ENCODE data around the gene ZXDC. TPM values are rescaled to one million over a fixed set of nuclear protein-coding genes. Genes with fewer than 3 reads are reported as not detected.

Gene ZXDC
- total RNA-seq, 1 experiment from 2014 or later, result 28.3 TPM

DNA sequence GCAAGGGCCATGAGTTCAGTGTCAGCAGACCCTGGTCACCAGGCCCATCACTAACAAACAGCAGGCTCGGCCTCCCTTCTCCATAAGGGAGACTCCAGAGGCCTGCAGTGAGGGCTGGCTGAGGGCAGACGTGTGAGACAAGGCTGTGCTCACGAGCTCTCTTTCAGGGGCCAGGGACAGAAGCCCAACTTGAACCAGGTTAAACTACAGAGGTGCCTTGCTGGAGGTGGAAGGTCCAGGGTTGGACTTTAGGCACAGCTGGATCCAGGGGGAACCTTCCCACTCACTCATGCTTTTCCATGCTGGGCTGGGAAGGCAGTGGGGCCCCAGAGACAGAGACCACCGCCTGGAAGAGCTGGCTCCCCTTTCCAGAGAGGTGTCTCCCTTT lies 62.0 kb downstream of the ZXDC start:
- Histone ChIP-seq H3K79me1 (ENCODE audit: insufficient read depth, low read depth, low read length, poor library complexity, severe bottlenecking) (no peaks in the 10 kb centered on the region), H4K91ac (ENCODE audit: insufficient read length, low read depth, low read length) (no peak overlapping the region), H2BK15ac (ENCODE audit: low read depth, low read length) (no peak overlapping the region), H3K9me3 (ENCODE audit: control insufficient read depth, low read depth, low read length) (no peaks in the 10 kb centered on the region), H4K5ac (ENCODE audit: insufficient read length, low read depth, low read length) (no peak overlapping the region), H3K56ac (ENCODE audit: insufficient read length, low read depth, low read length) (no peak overlapping the region), H3K18ac (ENCODE audit: insufficient read length, low read depth, low read length) (no peak overlapping the region), H3T11ph (ENCODE audit: low read length) (no peak overlapping the region), H2BK20ac (ENCODE audit: low read depth, low read length, poor library complexity, severe bottlenecking) (no peak overlapping the region), H2BK5ac (ENCODE audit: insufficient read length, low read length) (no peak overlapping the region), H4K8ac (replicated peaks; ENCODE audit: insufficient read length, low read depth, low read length) (no peak overlapping the region), H3K14ac (ENCODE audit: insufficient read depth, low read length) (no peak overlapping the region; the same call in 1 of the 2 replicates), H4K20me1 (ENCODE audit: control insufficient read depth, insufficient read depth, insufficient read length) (no peaks in the 10 kb centered on the region), H3K4me1 (ENCODE audit: insufficient read depth, low read length) (no peaks in the 10 kb centered on the region), H3K9ac (ENCODE audit: extremely low read depth, insufficient read length, low read length) (no peak overlapping the region), H3K23me2 (ENCODE audit: insufficient read length, low read depth, low read length, poor library complexity, severe bottlenecking) (no peaks in the 10 kb centered on the region), H3K79me2 (ENCODE audit: insufficient read depth, low read length) (no peaks in the 10 kb centered on the region), H2BK120ac (ENCODE audit: low read depth, low read length, poor library complexity, severe bottlenecking) (no peak overlapping the region), H3K4me2 (ENCODE audit: insufficient read depth, insufficient read length, low read length) (no peak overlapping the region), H3K27me3 (ENCODE audit: insufficient read depth, low read length) (no peaks in the 10 kb centered on the region; the same call in 1 of the 2 replicates), H2BK12ac (ENCODE audit: insufficient read length, low read depth, low read length) (no peak overlapping the region), H3K23ac (ENCODE audit: insufficient read length, low read depth, low read length) (no peak overlapping the region), H3K4ac (ENCODE audit: low read depth, low read length) (no peak overlapping the region), H2AK5ac (ENCODE audit: insufficient read length, low read length) (no peak overlapping the region), H3K27ac (ENCODE audit: insufficient read length, low read depth, low read length) (no peak overlapping the region), H2AFZ (ENCODE audit: low read length) (no peak overlapping the region)
- Mint-ChIP-seq H3K27ac (no peak overlapping the region; a peak in 1 of 7 replicates), H3K36me3 (ENCODE audit: insufficient read depth in 1 of 3, low read depth in 3 of 3) (no peaks in the 10 kb centered on the region), H3K27me3 (ENCODE audit: low read depth) (peaks cover 3% of the 10 kb centered on the region), H3K4me1 (peaks cover 16 to 18% of the 10 kb centered on the region in 2 experiments), H3K9me3 (no peaks in the 10 kb centered on the region; a peak in 1 of 5 replicates), H3K4me3 (no peak overlapping the region)
- no peak for DNase-seq
- TF ChIP-seq CTCF (conservative IDR thresholded peaks at IDR 0.05), result no peak
- no CpG with 5 or more reads among the region's 4 CpGs for WGBS (ENCODE audit: extremely low coverage, insufficient read length, low lambda C conversion rate)
